RWPE2 (cell line): ENCODE data around the gene BNIP2.

Experiments
- ATAC-seq: fragments of 200-7000 bp; cut with Tn5 transposase; 3 replicates; pipeline ENCODE4 v1.9.1; 2021; ENCODE audit warnings: low read depth
- DNase-seq: peaks from one replicate; pipeline ENCODE4 v3.0.0-alpha.2; 2020; ENCODE audit warnings: low spot score
- H3K27ac ChIP-seq: fragments of 450-650 bp; 2 replicates; pipeline ENCODE4 v1.5.1; 2017; ENCODE audit warnings: mild to moderate bottlenecking; ENCODE audit not compliant: poor library complexity, severe bottlenecking
- H3K27me3 ChIP-seq: fragments of 250-450 bp; sonication (Bioruptor Pico); 2 replicates; pipeline ENCODE4 v1.5.1; 2021; ENCODE audit warnings: mild to moderate bottlenecking, moderate library complexity; ENCODE audit not compliant: insufficient read depth, poor library complexity, severe bottlenecking
- H3K36me3 ChIP-seq: fragments of 250-450 bp; sonication (Bioruptor Pico); 2 replicates; pipeline ENCODE4 v1.5.1; 2020; ENCODE audit warnings: low read depth, mild to moderate bottlenecking, moderate library complexity
- H3K4me1 ChIP-seq: fragments of 250-450 bp; sonication (Bioruptor Pico); 2 replicates; pipeline ENCODE4 v1.5.1; 2021; ENCODE audit warnings: mild to moderate bottlenecking, moderate library complexity; ENCODE audit not compliant: insufficient read depth, poor library complexity, severe bottlenecking
- H3K4me3 ChIP-seq: fragments of 250-450 bp; sonication (Bioruptor Pico); 2 replicates; pipeline ENCODE4 v1.5.1; 2021; ENCODE audit warnings: mild to moderate bottlenecking, moderate library complexity; ENCODE audit not compliant: severe bottlenecking
- H3K9me3 ChIP-seq: fragments of 250-450 bp; sonication (Bioruptor Pico); 2 replicates; pipeline ENCODE4 v1.5.1; 2021; ENCODE audit warnings: mild to moderate bottlenecking, moderate library complexity; ENCODE audit not compliant: severe bottlenecking
- CTCF ChIP-seq: fragments of 450-650 bp; IDR thresholded peaks from one replicate; pipeline ENCODE4 v1.5.1; 2017; ENCODE audit warnings: mild to moderate bottlenecking, moderate library complexity; ENCODE audit not compliant: poor library complexity, severe bottlenecking

BNIP2 gene

GRCh38 chr15:59611276-59612260, 77.6 kb downstream of the BNIP2 start, which contains the start of gene GCNT3:
GCNT3 (plus strand) TSS chr15:59611783; CDS start chr15:59618239, 6,456 bp downstream.
- H3K27me3 ChIP-seq = no peaks in the 10 kb centered on the region
- H3K9me3 ChIP-seq = no peaks in the 10 kb centered on the region
- DNase-seq (no peak), ATAC-seq (peak; percentile 74)
- no peak for TF ChIP-seq CTCF
- H3K27ac ChIP-seq = no peak within 1 kb of the TSS
- no peak within 1 kb of the TSS for H3K4me3 ChIP-seq
- H3K36me3 ChIP-seq = no peaks in the 10 kb centered on the region
- peaks cover 13% of the 10 kb centered on the region for H3K4me1 ChIP-seq

- no peak overlapping the region for H3K4me3 ChIP-seq
- peaks cover 10% of the 10 kb centered on the region for H3K4me1 ChIP-seq
- H3K36me3 ChIP-seq = no peaks in the 10 kb centered on the region
- H3K27ac ChIP-seq = no peak overlapping the region
- no peak for TF ChIP-seq CTCF
- DNase-seq (no peak), ATAC-seq (peak; percentile 23; the same call in 1 of the 3 replicates)
- H3K9me3 ChIP-seq = no peaks in the 10 kb centered on the region
- no peaks in the 10 kb centered on the region for H3K27me3 ChIP-seq
Observed at GRCh38 chr15:59609730-59610712, 79.1 kb downstream of the BNIP2 start.
